ENCODE results near the gene GSTA2.
"Not testable (repeated sequence)": the region's sequence is repeated elsewhere in the genome, so short reads cannot be mapped to it uniquely, and the experiment has no call there.

The GSTA2 gene

DNA sequence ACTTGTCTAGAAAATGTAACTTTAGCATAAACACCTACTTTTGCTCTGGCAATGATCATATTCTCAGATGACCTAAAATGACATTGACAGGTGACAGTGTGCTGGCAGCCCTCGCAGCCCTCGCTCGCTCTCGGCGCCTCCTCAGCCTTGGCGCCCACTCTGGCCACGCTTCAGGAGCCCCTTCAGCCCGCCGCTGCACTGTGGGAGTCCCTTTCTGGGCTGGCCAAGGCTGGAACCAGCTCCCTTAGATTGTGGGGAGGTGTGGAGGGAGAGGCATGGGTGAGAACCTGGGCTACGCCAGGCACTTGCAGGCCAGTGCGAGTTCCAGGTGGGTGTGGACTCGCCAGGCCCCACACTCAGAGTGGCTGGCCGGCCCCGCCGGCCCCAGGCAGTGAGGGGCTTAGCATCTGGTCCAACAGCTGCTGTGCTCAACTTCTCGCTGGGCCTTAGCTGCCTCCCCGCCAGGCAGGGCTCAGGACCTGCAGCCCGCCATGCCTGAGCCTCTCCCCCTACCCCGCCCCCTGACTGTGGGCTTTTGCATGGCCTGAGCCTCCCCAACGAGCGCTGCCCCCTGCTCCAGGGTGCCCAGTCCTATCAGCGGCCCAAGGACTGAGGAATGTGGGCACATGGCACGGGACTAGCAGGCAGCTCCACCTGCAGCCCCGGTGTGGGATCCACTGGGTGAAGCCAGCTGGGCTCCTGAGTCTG is 23.1 kb upstream of the GSTA2 start:
- H3K4me1 ChIP-seq (ENCODE audit: control insufficient read depth, insufficient read depth, low read length): peaks cover 35% of the 10 kb centered on the region
- no peak overlapping the region for H3K9ac ChIP-seq (ENCODE audit: low read length)
- no peaks in the 10 kb centered on the region for H3K36me3 ChIP-seq (ENCODE audit: control insufficient read depth, insufficient read depth, low read length)
- no peak overlapping the region for H3K4me3 ChIP-seq (ENCODE audit: low read length)
- no peaks in the 10 kb centered on the region for H3K9me3 ChIP-seq (ENCODE audit: control insufficient read depth, low read length)
- H3K27me3 ChIP-seq (ENCODE audit: control insufficient read depth, insufficient read depth, low read length): no peaks in the 10 kb centered on the region

- H3K4me1 ChIP-seq (ENCODE audit: control insufficient read depth, insufficient read depth, low read length): peaks cover 19% of the 10 kb centered on the region
- H3K27me3 ChIP-seq (ENCODE audit: control insufficient read depth, insufficient read depth, low read length); H3K9ac ChIP-seq (ENCODE audit: low read length); H3K36me3 ChIP-seq (ENCODE audit: control insufficient read depth, insufficient read depth, low read length); H3K9me3 ChIP-seq (ENCODE audit: control insufficient read depth, low read length); H3K4me3 ChIP-seq (ENCODE audit: low read length): not testable (repeated sequence)
These were observed 19.5 kb upstream of the GSTA2 start for GRCh38 chr6:52782696-52783274.

DNA sequence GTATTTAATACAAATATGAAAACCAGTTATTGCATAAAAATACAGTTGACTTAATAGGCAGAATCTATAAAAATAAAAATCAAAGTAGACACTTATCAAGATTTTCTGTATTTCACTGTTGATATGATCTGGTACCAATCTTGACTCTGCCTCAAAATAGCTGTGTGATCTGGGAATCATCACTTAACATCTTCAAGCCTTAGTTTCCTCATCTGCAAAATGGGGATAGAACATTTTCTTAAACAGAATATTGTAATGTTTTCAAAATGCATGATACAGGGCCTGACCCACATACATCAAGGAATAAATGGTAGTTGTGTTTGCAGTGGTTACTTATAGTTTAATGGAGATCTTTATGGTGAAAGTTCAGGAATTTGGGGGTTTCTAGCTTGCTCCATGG is 18.9 kb upstream of the GSTA2 start:
- not testable (repeated sequence) for H3K27me3 ChIP-seq (ENCODE audit: control insufficient read depth, insufficient read depth, low read length); H3K9ac ChIP-seq (ENCODE audit: low read length); H3K9me3 ChIP-seq (ENCODE audit: control insufficient read depth, low read length); H3K36me3 ChIP-seq (ENCODE audit: control insufficient read depth, insufficient read depth, low read length); H3K4me3 ChIP-seq (ENCODE audit: low read length)
- peaks cover 17% of the 10 kb centered on the region for H3K4me1 ChIP-seq (ENCODE audit: control insufficient read depth, insufficient read depth, low read length)

DNA sequence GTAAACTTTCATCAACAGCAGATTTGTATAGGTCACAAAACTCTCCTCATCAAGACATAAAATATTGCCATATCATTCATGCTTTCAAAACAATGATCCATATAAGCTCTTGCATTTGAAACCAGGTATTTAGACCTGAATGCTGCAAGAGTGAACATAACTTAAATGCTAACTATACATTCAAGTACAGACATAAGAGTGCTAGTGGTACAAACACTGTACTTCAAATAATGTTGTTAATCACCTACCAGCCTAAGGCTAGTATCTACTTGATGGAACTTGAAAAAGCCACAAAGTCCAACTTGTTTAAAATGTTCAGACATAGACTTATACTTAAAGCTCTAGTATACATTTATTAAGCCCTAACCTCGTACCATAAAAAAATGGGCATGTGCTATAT is 16.0 kb upstream of the GSTA2 start:
- no peaks in the 10 kb centered on the region for H3K9me3 ChIP-seq (ENCODE audit: control insufficient read depth, low read length)
- H3K9ac ChIP-seq (ENCODE audit: low read length): no peak overlapping the region
- no peaks in the 10 kb centered on the region for H3K36me3 ChIP-seq (ENCODE audit: control insufficient read depth, insufficient read depth, low read length)
- H3K4me1 ChIP-seq (ENCODE audit: control insufficient read depth, insufficient read depth, low read length): peaks cover 9% of the 10 kb centered on the region
- H3K27me3 ChIP-seq (ENCODE audit: control insufficient read depth, insufficient read depth, low read length): no peaks in the 10 kb centered on the region
- no peak overlapping the region for H3K4me3 ChIP-seq (ENCODE audit: low read length)

DNA sequence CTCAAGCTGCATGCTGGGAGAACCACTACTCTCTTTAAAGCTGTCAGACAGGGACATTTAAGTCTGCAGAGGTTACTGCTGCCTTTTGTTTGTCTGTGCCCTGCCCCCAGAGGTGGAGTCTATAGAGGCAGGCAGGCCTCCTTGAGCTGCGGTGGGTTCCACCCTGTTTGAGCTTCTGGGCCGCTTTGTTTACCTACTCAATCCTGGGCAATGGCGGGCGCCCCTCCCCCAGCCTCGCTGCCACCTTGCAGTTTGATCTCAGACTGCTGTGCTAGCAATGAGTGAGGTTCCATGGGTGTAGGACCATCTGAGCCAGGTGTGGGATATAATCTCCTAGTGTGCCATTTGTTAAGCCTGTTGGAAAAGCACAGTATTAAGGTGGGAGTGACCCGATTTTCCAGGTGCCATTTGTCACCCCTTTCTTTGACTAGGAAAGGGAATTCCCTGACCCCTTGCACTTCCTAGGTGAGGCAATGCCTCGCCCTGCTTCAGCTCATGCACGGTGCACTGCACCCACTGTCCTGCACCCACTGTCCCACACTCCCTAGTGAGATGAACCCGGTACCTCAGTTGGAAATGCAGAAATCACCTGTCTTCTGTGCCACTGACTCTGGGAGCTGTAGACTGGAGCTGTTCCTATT is 13.6 kb upstream of the GSTA2 start:
- not testable (repeated sequence) for H3K9me3 ChIP-seq (ENCODE audit: control insufficient read depth, low read length); H3K4me3 ChIP-seq (ENCODE audit: low read length); H3K36me3 ChIP-seq (ENCODE audit: control insufficient read depth, insufficient read depth, low read length); H3K4me1 ChIP-seq (ENCODE audit: control insufficient read depth, insufficient read depth, low read length); H3K27me3 ChIP-seq (ENCODE audit: control insufficient read depth, insufficient read depth, low read length); H3K9ac ChIP-seq (ENCODE audit: low read length)

DNA sequence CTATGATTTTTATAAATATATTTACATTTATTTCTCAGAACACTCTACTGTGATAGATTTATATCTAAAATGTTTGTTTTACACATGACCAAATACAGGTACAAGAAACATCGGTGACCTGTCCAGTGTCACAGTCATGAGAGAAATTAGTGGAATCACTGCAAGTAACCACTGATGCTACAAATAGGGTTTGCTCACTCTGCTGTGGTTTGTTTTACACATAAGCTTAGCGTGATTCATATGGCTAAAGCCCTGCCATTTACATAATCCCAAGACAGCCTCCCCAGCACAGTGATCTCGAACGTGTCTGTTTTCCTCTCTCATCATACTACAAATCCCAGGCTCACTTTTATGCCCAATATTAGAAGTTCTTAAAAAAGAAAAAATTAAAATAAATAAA is 6.1 kb upstream of the GSTA2 start:
- H3K36me3 ChIP-seq (ENCODE audit: control insufficient read depth, insufficient read depth, low read length); H3K27me3 ChIP-seq (ENCODE audit: control insufficient read depth, insufficient read depth, low read length); H3K9ac ChIP-seq (ENCODE audit: low read length); H3K9me3 ChIP-seq (ENCODE audit: control insufficient read depth, low read length); H3K4me1 ChIP-seq (ENCODE audit: control insufficient read depth, insufficient read depth, low read length); H3K4me3 ChIP-seq (ENCODE audit: low read length): not testable (repeated sequence)

GRCh38 chr6:52767658-52768057 is 4.4 kb upstream of the GSTA2 start:
- H3K4me1 ChIP-seq (ENCODE audit: control insufficient read depth, insufficient read depth, low read length); H3K9ac ChIP-seq (ENCODE audit: low read length); H3K9me3 ChIP-seq (ENCODE audit: control insufficient read depth, low read length); H3K36me3 ChIP-seq (ENCODE audit: control insufficient read depth, insufficient read depth, low read length); H3K27me3 ChIP-seq (ENCODE audit: control insufficient read depth, insufficient read depth, low read length); H3K4me3 ChIP-seq (ENCODE audit: low read length): not testable (repeated sequence)

DNA sequence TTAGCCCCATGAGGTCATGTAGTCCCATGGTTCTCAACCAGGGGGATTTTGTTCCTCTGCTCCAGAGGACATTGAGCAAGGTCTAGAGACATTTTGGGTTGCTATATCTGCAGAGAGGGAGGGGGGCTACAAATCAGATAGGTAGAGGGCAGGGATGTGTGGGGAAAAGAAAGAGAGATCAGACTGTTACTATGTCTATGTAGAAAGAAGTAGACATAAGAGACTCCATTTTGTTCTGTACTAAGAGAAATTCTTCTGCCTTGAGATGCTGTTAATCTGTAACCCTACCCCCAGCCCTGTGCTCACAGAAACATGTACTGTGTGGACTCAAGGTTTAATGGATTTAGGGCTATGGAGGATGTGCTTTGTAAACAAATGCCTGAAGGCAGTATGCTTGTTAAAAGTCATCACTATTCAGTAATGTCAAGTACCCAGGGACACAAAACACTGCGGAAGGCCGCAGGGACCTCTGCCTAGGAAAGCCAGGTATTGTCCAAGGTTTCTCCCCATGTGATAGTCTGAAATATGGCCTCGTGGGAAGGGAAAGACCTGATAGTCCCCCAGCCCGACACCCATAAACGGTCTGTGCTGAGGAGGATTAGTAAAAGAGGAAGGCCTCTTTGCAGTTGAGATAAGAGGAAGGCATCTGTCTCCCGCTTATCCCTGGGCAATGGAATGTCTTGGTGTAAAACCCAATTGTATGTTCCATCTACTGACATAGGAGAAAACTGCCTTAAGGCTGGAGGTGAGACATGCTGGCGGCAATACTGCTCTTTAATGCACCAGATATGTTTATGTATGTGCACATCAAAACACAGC is 1.4 kb downstream of the GSTA2 start:
- H3K27me3 ChIP-seq (ENCODE audit: control insufficient read depth, insufficient read depth, low read length); H3K4me3 ChIP-seq (ENCODE audit: low read length); H3K9ac ChIP-seq (ENCODE audit: low read length); H3K4me1 ChIP-seq (ENCODE audit: control insufficient read depth, insufficient read depth, low read length); H3K9me3 ChIP-seq (ENCODE audit: control insufficient read depth, low read length); H3K36me3 ChIP-seq (ENCODE audit: control insufficient read depth, insufficient read depth, low read length): not testable (repeated sequence)

DNA sequence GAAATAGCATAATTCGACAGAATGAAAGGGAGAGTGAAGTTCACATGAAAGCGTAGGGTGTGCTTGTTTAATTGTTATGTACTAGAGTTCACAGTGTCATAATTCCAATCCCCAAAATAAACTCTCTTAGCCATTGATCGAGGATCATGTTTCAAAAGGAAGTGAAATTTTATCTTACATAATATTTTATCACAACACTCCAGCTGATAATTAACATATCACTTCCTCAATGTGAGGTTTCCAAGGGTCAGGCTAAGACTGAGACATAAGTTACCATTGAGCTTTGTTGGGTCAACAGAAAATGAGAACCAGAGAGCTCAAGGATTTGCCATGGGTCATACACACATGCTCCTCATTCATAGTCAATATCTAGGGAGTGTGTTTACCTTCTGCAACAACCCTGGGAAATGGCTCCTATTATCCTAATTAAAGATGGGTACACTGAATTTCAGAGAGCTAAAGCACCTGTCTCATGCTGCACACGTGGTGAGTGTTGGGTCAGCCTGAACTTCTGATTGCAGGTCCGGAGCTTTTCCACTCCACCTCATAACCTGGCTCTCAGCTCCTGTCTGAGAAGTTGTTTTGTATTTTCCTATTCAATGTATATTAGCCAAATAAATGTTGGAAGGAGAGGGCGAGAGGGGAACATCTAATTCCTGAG is 3.0 kb downstream of the GSTA2 start:
- Histone ChIP-seq H3K9ac (ENCODE audit: low read length) (no peak overlapping the region), H3K4me3 (ENCODE audit: low read length) (no peak overlapping the region), H3K36me3 (ENCODE audit: control insufficient read depth, insufficient read depth, low read length) (no peaks in the 10 kb centered on the region), H3K4me1 (ENCODE audit: control insufficient read depth, insufficient read depth, low read length) (peaks cover 5% of the 10 kb centered on the region), H3K27me3 (ENCODE audit: control insufficient read depth, insufficient read depth, low read length) (no peaks in the 10 kb centered on the region), H3K9me3 (ENCODE audit: control insufficient read depth, low read length) (no peaks in the 10 kb centered on the region)

- Histone ChIP-seq H3K4me1 (ENCODE audit: control insufficient read depth, insufficient read depth, low read length) (peaks cover 5% of the 10 kb centered on the region), H3K4me3 (ENCODE audit: low read length) (no peak overlapping the region), H3K36me3 (ENCODE audit: control insufficient read depth, insufficient read depth, low read length) (no peaks in the 10 kb centered on the region), H3K27me3 (ENCODE audit: control insufficient read depth, insufficient read depth, low read length) (no peaks in the 10 kb centered on the region), H3K9me3 (ENCODE audit: control insufficient read depth, low read length) (no peaks in the 10 kb centered on the region), H3K9ac (ENCODE audit: low read length) (no peak overlapping the region)
These were observed 4.2 kb downstream of the GSTA2 start for GRCh38 chr6:52759085-52759484.

GRCh38 chr6:52757651-52758338 is 5.5 kb downstream of the GSTA2 start:
- H3K27me3 ChIP-seq (ENCODE audit: control insufficient read depth, insufficient read depth, low read length); H3K9me3 ChIP-seq (ENCODE audit: control insufficient read depth, low read length); H3K36me3 ChIP-seq (ENCODE audit: control insufficient read depth, insufficient read depth, low read length); H3K4me3 ChIP-seq (ENCODE audit: low read length); H3K9ac ChIP-seq (ENCODE audit: low read length); H3K4me1 ChIP-seq (ENCODE audit: control insufficient read depth, insufficient read depth, low read length): not testable (repeated sequence)
